OCI-LY3 (cell line): ENCODE results near the gene SUSD4.

ENCODE experiments used
- H2AFZ ChIP-seq: fragments of 200-600, 300-600 bp; shearing (Covaris generic); 2 replicates; pipeline ENCODE4 v1.6.0; 2014; ENCODE audit warnings: antibody characterized with exemption, low read depth, low read length
- H3K27ac ChIP-seq: fragments of 200-600, 300-600 bp; sonication (generic); 2 replicates; pipeline ENCODE4 v1.5.1; 2014; ENCODE audit warnings: mild to moderate bottlenecking, low read length, moderate library complexity, mixed read lengths
- H3K27me3 ChIP-seq: fragments of 200-600, 300-600 bp; sonication (generic); 2 replicates; pipeline ENCODE4 v1.6.1; 2014; ENCODE audit warnings: low read depth, low read length, mixed read lengths
- H3K36me3 ChIP-seq: fragments of 200-600, 300-600 bp; sonication (generic); replicated peaks from 2 replicates; pipeline ENCODE3; 2014; ENCODE audit warnings: low read depth, low read length, mixed read lengths
- H3K4me1 ChIP-seq: fragments of 300-600, 200-600 bp; sonication (generic); 2 replicates; pipeline ENCODE4 v1.6.1; 2014; ENCODE audit warnings: low read length, mixed read lengths
- H3K4me2 ChIP-seq: fragments of 200-600, 300-600 bp; sonication (generic); 2 replicates; pipeline ENCODE4 v1.6.1; 2014; ENCODE audit warnings: low read length, mixed read lengths
- H3K4me3 ChIP-seq: fragments of 300-600, 200-600 bp; sonication (generic); 2 replicates; pipeline ENCODE4 v1.5.1; 2014; ENCODE audit warnings: antibody characterized with exemption, mild to moderate bottlenecking, low read length, moderate library complexity
- H3K79me2 ChIP-seq: fragments of 300-600, 200-600 bp; shearing (Covaris generic); 2 replicates; pipeline ENCODE4 v1.6.1; 2014; ENCODE audit warnings: mild to moderate bottlenecking, low read length, mixed read lengths
- H3K9ac ChIP-seq: fragments of 300-600, 200-600 bp; shearing (Covaris generic); 2 replicates; pipeline ENCODE4 v1.6.0; 2014; ENCODE audit warnings: mild to moderate bottlenecking, low read length, moderate library complexity
- H3K9me3 ChIP-seq: fragments of 200-600, 300-600 bp; shearing (Covaris generic); 2 replicates; pipeline ENCODE4 v1.6.1; 2014; ENCODE audit warnings: low read length, mixed read lengths; ENCODE audit not compliant: insufficient read depth
- H4K20me1 ChIP-seq: fragments of 200-600, 300-600 bp; sonication (generic); 2 replicates; pipeline ENCODE4 v1.6.1; 2016; ENCODE audit warnings: low read length, mixed read lengths; ENCODE audit not compliant: insufficient read depth
- CTCF ChIP-seq: fragments of 200-600, 300-600 bp; sonication (generic); IDR thresholded peaks from 2 replicates; pipeline ENCODE4 v1.5.1; 2014; ENCODE audit warnings: antibody characterized with exemption, low read length, low read depth
- EZH2phosphoT487 ChIP-seq: fragments of 200-600 bp; shearing (Covaris generic); IDR thresholded peaks from 2 replicates; pipeline ENCODE4 v1.6.1; 2018; ENCODE audit warnings: antibody characterized with exemption, mixed run types, low read depth

SUSD4 gene

GRCh38 chr1:223363856-223364684, at the start of gene SUSD4:
Gene SUSD4, minus strand, starts transcription at chr1:223364176. Its CDS starts 751 bp downstream, at chr1:223363425.
- TF ChIP-seq CTCF (no peak), EZH2phosphoT487 (no peak)
- H4K20me1 ChIP-seq, result no peaks in the 10 kb centered on the region
- H3K4me3 ChIP-seq, result no peak within 1 kb of the TSS
- H3K4me2 ChIP-seq, result no peak within 1 kb of the TSS
- H3K9me3 ChIP-seq, result no peaks in the 10 kb centered on the region
- no peaks in the 10 kb centered on the region for H3K79me2 ChIP-seq
- H3K27me3 ChIP-seq, result peaks cover 23% of the 10 kb centered on the region
- no peaks in the 10 kb centered on the region for H3K4me1 ChIP-seq
- no peaks in the 10 kb centered on the region for H3K36me3 ChIP-seq
- no peak within 1 kb of the TSS for H3K9ac ChIP-seq
- H3K27ac ChIP-seq, result no peak within 1 kb of the TSS
- no peak within 1 kb of the TSS for H2AFZ ChIP-seq

- Histone ChIP-seq H3K27me3 (peaks cover 39% of the 10 kb centered on the region), H3K9ac (no peak overlapping the region), H3K4me3 (no peak overlapping the region), H2AFZ (no peak overlapping the region), H3K9me3 (no peaks in the 10 kb centered on the region), H4K20me1 (no peaks in the 10 kb centered on the region), H3K27ac (no peak overlapping the region), H3K4me2 (no peak overlapping the region), H3K4me1 (no peaks in the 10 kb centered on the region), H3K36me3 (no peaks in the 10 kb centered on the region), H3K79me2 (no peaks in the 10 kb centered on the region)
- TF ChIP-seq EZH2phosphoT487, result no peak
- TF ChIP-seq CTCF, result no peak
Measured at GRCh38 chr1:223413216-223413615, 49.2 kb upstream of the SUSD4 start.

- TF ChIP-seq CTCF (no peak), EZH2phosphoT487 (no peak)
- no peaks in the 10 kb centered on the region for H3K79me2 ChIP-seq
- no peaks in the 10 kb centered on the region for H3K9me3 ChIP-seq
- no peak overlapping the region for H3K4me2 ChIP-seq
- no peaks in the 10 kb centered on the region for H3K4me1 ChIP-seq
- peaks cover 32% of the 10 kb centered on the region for H3K27me3 ChIP-seq
- H4K20me1 ChIP-seq, result no peaks in the 10 kb centered on the region
- H3K36me3 ChIP-seq, result no peaks in the 10 kb centered on the region
- no peak overlapping the region for H3K4me3 ChIP-seq
- H3K27ac ChIP-seq, result no peak overlapping the region
- no peak overlapping the region for H3K9ac ChIP-seq
- H2AFZ ChIP-seq, result no peak overlapping the region
Measured at GRCh38 chr1:223411710-223412109, 47.7 kb upstream of the SUSD4 start.

- H3K4me1 ChIP-seq, result no peaks in the 10 kb centered on the region
- H3K36me3 ChIP-seq, result no peaks in the 10 kb centered on the region
- no peak overlapping the region for H3K4me3 ChIP-seq
- no peak overlapping the region for H3K9ac ChIP-seq
- no peak overlapping the region for H3K27ac ChIP-seq
- H3K79me2 ChIP-seq, result no peaks in the 10 kb centered on the region
- H4K20me1 ChIP-seq, result no peaks in the 10 kb centered on the region
- H2AFZ ChIP-seq, result no peak overlapping the region
- no peak overlapping the region for H3K4me2 ChIP-seq
- H3K27me3 ChIP-seq, result peaks cover 32% of the 10 kb centered on the region
- TF ChIP-seq CTCF, result no peak
- TF ChIP-seq EZH2phosphoT487, result no peak
- no peaks in the 10 kb centered on the region for H3K9me3 ChIP-seq
Measured at GRCh38 chr1:223411309-223411708, 47.3 kb upstream of the SUSD4 start.
